Osteoblast (primary cell): ENCODE data around the gene RPP25. TPM values are rescaled to one million over a fixed set of nuclear protein-coding genes. Genes with fewer than 3 reads are reported as not detected.

Experiments
- DNase-seq: peaks from one replicate; pipeline ENCODE4 v3.0.0; 2011; ENCODE audit warnings: low spot score, mixed read lengths; ENCODE audit not compliant: insufficient read length; ENCODE audit errors: missing footprints
- H2AFZ ChIP-seq: 2 replicates; pipeline ENCODE4 v1.6.0; 2011; ENCODE audit warnings: mild to moderate bottlenecking, low read length
- H3K27ac ChIP-seq: 2 replicates; pipeline ENCODE4 v1.5.1; 2011; ENCODE audit warnings: mild to moderate bottlenecking, low read depth, low read length, moderate library complexity
- H3K27me3 ChIP-seq: 2 replicates; pipeline ENCODE4 v1.6.0; 2012; ENCODE audit warnings: mild to moderate bottlenecking, control low read depth, inconsistent platforms, low read length, moderate library complexity; ENCODE audit not compliant: insufficient read depth
- H3K36me3 ChIP-seq: 2 replicates; pipeline ENCODE4 v1.5.1; 2011; ENCODE audit warnings: mild to moderate bottlenecking, low read length, control low read depth, moderate library complexity; ENCODE audit not compliant: insufficient read depth
- H3K4me1 ChIP-seq: 2 replicates; pipeline ENCODE4 v1.5.1; 2011; ENCODE audit warnings: mild to moderate bottlenecking, low read length, control low read depth, moderate library complexity; ENCODE audit not compliant: insufficient read depth
- H3K4me2 ChIP-seq: 2 replicates; pipeline ENCODE4 v1.6.0; 2011; ENCODE audit warnings: mild to moderate bottlenecking, low read length; ENCODE audit not compliant: insufficient read depth
- H3K4me3 ChIP-seq: fragments of 200-600 bp; sonication (generic); 3 replicates; pipeline ENCODE4 v1.5.1; 2012; ENCODE audit warnings: mild to moderate bottlenecking, low read length, inconsistent platforms; ENCODE audit not compliant: insufficient read depth
- H3K79me2 ChIP-seq: 2 replicates; pipeline ENCODE4 v1.6.0; 2012; ENCODE audit warnings: mild to moderate bottlenecking, low read length, control low read depth, inconsistent platforms; ENCODE audit not compliant: insufficient read depth
- H3K9me3 ChIP-seq: 2 replicates; pipeline ENCODE4 v1.5.1; 2011; ENCODE audit warnings: low read depth, low read length, control low read depth
- H4K20me1 ChIP-seq: 2 replicates; pipeline ENCODE4 v1.6.0; 2012; ENCODE audit warnings: mild to moderate bottlenecking, low read length, control low read depth; ENCODE audit not compliant: insufficient read depth
- small RNA-seq: library from RNA; depleted of rRNA; stranded (forward); fragments of <200 nt; gene quantifications from one replicate; pipeline ENCODE3, GENCODE V24; 2012
- total RNA-seq: library from RNA; depleted of rRNA; stranded (reverse); fragments of >200 nt; gene quantifications from 2 replicates; pipeline ENCODE4 v1.2.3, GENCODE V29; 2012
- TF ChIP-seq, protein P1 (sequence below): IDR thresholded peaks from 2 replicates; pipeline ENCODE4 v1.5.1; 2011; ENCODE audit warnings: mild to moderate bottlenecking, low read depth, low read length, moderate library complexity; ENCODE audit errors: extremely low read depth

Gene RPP25
- total RNA-seq, 1 donor = 6.9 TPM

DNA sequence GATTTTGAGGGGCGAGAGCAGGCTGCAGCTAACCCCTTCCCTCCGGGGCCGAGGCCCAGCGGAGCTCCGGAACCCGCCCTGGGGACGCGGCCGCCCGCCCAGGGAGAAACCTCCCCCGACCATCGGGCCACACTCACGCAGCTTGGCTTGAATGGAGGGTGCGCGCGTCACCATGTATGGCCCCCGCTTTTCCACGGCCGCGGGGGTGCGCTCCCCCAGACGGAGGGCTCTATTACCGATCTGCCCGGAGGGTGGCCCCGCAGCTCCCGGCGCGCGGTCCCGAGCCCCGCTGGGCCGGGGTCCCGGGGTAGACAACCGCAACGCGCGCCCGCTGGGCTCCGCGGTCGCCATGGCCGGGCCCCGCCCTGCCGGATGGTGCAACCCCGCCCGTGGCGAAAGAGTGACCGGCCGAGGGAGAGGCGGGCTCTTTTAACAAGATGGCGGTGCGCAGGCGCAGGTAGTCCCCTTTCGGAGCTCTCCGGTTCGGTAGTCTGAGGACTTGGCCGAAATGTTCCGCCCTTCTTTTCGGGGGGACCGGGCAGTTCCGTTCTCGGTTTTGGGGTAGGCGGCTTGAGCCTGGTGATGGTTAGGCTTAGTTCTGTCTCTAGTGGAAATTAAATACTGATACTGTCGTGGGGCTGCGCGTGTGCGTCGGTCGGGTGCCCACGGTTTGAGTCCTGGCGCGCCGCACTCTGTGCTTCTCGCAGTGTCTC lies 50.0 kb downstream of the RPP25 start, which contains the start of gene FAM219B:
Gene FAM219B (minus strand): TSS at position 402 of the 713 bp plus-strand sequence. CDS start 51 bp downstream, at position 351.
- Histone ChIP-seq H3K9me3 (no peaks in the 10 kb centered on the region), H3K4me2 (peak within 1 kb of the TSS; percentile 95), H4K20me1 (no peaks in the 10 kb centered on the region), H3K36me3 (peaks cover 30% of the 10 kb centered on the region), H3K4me1 (peaks cover 16% of the 10 kb centered on the region), H2AFZ (peak within 1 kb of the TSS; percentile 95), H3K79me2 (peaks cover 22% of the 10 kb centered on the region), H3K27me3 (no peaks in the 10 kb centered on the region), H3K4me3 (peak within 1 kb of the TSS; percentile 86), H3K27ac (peak within 1 kb of the TSS; percentile 76)
- TF ChIP-seq, protein P1, sequence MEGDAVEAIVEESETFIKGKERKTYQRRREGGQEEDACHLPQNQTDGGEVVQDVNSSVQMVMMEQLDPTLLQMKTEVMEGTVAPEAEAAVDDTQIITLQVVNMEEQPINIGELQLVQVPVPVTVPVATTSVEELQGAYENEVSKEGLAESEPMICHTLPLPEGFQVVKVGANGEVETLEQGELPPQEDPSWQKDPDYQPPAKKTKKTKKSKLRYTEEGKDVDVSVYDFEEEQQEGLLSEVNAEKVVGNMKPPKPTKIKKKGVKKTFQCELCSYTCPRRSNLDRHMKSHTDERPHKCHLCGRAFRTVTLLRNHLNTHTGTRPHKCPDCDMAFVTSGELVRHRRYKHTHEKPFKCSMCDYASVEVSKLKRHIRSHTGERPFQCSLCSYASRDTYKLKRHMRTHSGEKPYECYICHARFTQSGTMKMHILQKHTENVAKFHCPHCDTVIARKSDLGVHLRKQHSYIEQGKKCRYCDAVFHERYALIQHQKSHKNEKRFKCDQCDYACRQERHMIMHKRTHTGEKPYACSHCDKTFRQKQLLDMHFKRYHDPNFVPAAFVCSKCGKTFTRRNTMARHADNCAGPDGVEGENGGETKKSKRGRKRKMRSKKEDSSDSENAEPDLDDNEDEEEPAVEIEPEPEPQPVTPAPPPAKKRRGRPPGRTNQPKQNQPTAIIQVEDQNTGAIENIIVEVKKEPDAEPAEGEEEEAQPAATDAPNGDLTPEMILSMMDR = no peak
- DNase-seq = peak; percentile 99

DNA sequence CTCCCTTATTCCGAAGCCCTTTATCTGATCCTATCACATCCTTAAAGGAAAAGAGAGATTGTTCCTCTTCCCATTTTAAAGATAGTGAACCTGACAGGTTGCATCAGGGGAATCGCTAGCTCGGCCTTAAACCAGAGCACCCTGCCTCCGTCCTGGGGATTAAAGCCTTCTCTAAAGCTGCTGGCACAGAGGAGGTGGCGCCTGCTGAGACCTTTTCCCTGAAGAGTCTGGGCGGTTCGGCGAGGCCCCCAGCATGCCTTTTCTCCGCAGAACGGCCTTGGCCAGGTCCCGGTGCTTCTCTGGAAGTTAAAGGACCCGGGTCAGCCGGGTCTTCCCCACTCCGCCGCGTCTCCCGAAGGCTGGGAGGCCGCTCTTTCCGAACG lies 50.5 kb downstream of the RPP25 start:
- Histone ChIP-seq H4K20me1 (peaks cover 3% of the 10 kb centered on the region), H3K4me3 (peak overlapping the region; percentile 86), H3K27ac (peak overlapping the region; percentile 76), H3K36me3 (peaks cover 32% of the 10 kb centered on the region), H3K4me2 (peak overlapping the region; percentile 95), H3K27me3 (no peaks in the 10 kb centered on the region), H3K79me2 (peaks cover 22% of the 10 kb centered on the region), H3K9me3 (no peaks in the 10 kb centered on the region), H3K4me1 (peaks cover 16% of the 10 kb centered on the region), H2AFZ (peak overlapping the region; percentile 95)
- TF ChIP-seq, protein P1 = no peak
- DNase-seq = peak; percentile 91

Small RNA genes lying within 50 kb of the gene (small RNA-seq; reads per million reads assigned to genes)
- not detected for gene RF00019

Other genes starting within 250 kb of the RPP25 start
- gene CYP1A1, start 231.2 kb downstream of the RPP25 start, total RNA-seq = 0.36 TPM in 1 of 2 replicates, not detected in the other
- not detected in 2 replicates for gene CYP1A2, start 207.9 kb downstream of the RPP25 start, total RNA-seq
- 30.6 and 31.5 TPM in 2 replicates for gene CSK, start 174.7 kb downstream of the RPP25 start, total RNA-seq
- under 0.01 TPM in 1 of 2 replicates, not detected in the other for gene LMAN1L, start 143.9 kb downstream of the RPP25 start, total RNA-seq
- not detected in 2 replicates for gene CPLX3, start 130.1 kb downstream of the RPP25 start, total RNA-seq
- 19.4 and 21.4 TPM in 2 replicates for gene ULK3, start 113.6 kb downstream of the RPP25 start, total RNA-seq
- gene SCAMP2, start 83.4 kb downstream of the RPP25 start, total RNA-seq = 23.9 and 28.3 TPM in 2 replicates
- 33.9 and 54.3 TPM in 2 replicates for gene MPI, start 66.7 kb downstream of the RPP25 start, total RNA-seq
- gene FAM219B, start 49.9 kb downstream of the RPP25 start, total RNA-seq = 36.6 and 46.3 TPM in 2 replicates
- 27.1 and 38.9 TPM in 2 replicates for gene COX5A, start 18.7 kb downstream of the RPP25 start, total RNA-seq
- gene SCAMP5, start 38.8 kb upstream of the RPP25 start, total RNA-seq = 0.88 and 1.8 TPM in 2 replicates
- 5.6 and 6.5 TPM in 2 replicates for gene PPCDC, start 66.8 kb upstream of the RPP25 start, total RNA-seq
- gene C15orf39, start 245.1 kb upstream of the RPP25 start, total RNA-seq = 4.7 and 6.5 TPM in 2 replicates